Chondrocyte (in vitro differentiated cells): ENCODE data around the gene RIC3. TPM values are rescaled to one million over a fixed set of nuclear protein-coding genes. Genes with fewer than 3 reads are reported as not detected.
A peak's percentile ranks its signal among the peaks of the same experiment; 100 is the strongest.

Source experiments
- DNase-seq: peaks from one replicate; pipeline ENCODE4 v3.0.0; 2021; ENCODE audit warnings: mixed read lengths, low spot score
- H3K27ac Mint-ChIP-seq: one replicate; pipeline ENCODE4 v1.8.0; 2021; ENCODE audit warnings: mild to moderate bottlenecking, moderate library complexity, mixed read lengths; ENCODE audit not compliant: unreplicated experiment
- H3K27me3 Mint-ChIP-seq: 2 replicates; pipeline ENCODE4 v1.8.0; 2021; ENCODE audit warnings: low read depth, mixed read lengths
- H3K36me3 Mint-ChIP-seq: 2 replicates; pipeline ENCODE4 v1.8.0; 2021; ENCODE audit warnings: low read depth, mixed read lengths
- H3K4me1 Mint-ChIP-seq: 2 replicates; pipeline ENCODE4 v1.8.0; 2021; ENCODE audit warnings: low read depth, mild to moderate bottlenecking, mixed read lengths
- H3K4me3 Mint-ChIP-seq: one replicate; pipeline ENCODE4 v1.8.0; 2021; ENCODE audit warnings: mild to moderate bottlenecking, moderate library complexity, mixed read lengths; ENCODE audit not compliant: unreplicated experiment
- H3K9me3 Mint-ChIP-seq: 2 replicates; pipeline ENCODE4 v1.8.0; 2021; ENCODE audit warnings: low read depth, mixed read lengths
- total RNA-seq: library from RNA; stranded (reverse); gene quantifications from 3 replicates; pipeline ENCODE4 v1.2.1, GENCODE V29; 2021
- TF ChIP-seq, protein P1 (sequence below): fragments of 200-600 bp; sonication (generic); IDR thresholded peaks from 2 replicates; pipeline ENCODE4 v1.5.0; 2021; ENCODE audit warnings: antibody characterized with exemption, mild to moderate bottlenecking, moderate library complexity

The RIC3 gene
- total RNA-seq, 1 donor from 2014 or later, result 0.12 TPM

DNA sequence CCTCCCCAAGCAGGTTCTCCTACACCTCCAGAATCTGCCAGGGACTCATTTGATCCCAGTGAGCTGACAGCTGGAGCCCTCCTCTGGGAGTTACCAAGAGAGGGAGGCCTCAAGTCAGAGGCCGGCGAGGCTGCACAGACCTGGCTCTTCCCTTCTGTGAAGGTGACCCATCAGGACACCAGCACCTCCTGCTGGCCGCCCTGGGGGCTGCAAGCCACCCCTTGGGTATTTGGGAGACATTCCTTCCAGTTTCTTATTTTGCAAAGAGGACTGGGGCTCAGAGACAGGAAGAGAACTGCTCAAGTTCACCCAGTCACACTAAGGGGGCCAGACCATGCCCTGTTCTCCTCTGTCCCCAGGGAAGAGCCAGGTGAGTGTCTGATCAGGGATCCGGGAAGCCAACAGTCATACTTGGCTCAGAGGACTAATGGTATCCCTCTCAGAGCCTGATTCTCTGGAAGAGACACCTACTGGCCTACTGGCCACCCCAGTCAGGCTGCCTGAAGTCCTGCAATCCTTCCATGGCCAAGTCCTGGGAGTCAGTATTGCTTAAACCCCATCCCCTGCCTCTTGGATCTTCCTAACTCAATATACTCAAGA, 40.5 kb upstream of the RIC3 start:
- Mint-ChIP-seq H3K4me3 (no peak overlapping the region), H3K27ac (no peak overlapping the region), H3K9me3 (no peaks in the 10 kb centered on the region), H3K4me1 (peaks cover 3% of the 10 kb centered on the region), H3K36me3 (no peaks in the 10 kb centered on the region), H3K27me3 (peaks cover 28% of the 10 kb centered on the region)
- TF ChIP-seq, protein P1, sequence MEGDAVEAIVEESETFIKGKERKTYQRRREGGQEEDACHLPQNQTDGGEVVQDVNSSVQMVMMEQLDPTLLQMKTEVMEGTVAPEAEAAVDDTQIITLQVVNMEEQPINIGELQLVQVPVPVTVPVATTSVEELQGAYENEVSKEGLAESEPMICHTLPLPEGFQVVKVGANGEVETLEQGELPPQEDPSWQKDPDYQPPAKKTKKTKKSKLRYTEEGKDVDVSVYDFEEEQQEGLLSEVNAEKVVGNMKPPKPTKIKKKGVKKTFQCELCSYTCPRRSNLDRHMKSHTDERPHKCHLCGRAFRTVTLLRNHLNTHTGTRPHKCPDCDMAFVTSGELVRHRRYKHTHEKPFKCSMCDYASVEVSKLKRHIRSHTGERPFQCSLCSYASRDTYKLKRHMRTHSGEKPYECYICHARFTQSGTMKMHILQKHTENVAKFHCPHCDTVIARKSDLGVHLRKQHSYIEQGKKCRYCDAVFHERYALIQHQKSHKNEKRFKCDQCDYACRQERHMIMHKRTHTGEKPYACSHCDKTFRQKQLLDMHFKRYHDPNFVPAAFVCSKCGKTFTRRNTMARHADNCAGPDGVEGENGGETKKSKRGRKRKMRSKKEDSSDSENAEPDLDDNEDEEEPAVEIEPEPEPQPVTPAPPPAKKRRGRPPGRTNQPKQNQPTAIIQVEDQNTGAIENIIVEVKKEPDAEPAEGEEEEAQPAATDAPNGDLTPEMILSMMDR, result peak; percentile 65
- peak; percentile 75 for DNase-seq

DNA sequence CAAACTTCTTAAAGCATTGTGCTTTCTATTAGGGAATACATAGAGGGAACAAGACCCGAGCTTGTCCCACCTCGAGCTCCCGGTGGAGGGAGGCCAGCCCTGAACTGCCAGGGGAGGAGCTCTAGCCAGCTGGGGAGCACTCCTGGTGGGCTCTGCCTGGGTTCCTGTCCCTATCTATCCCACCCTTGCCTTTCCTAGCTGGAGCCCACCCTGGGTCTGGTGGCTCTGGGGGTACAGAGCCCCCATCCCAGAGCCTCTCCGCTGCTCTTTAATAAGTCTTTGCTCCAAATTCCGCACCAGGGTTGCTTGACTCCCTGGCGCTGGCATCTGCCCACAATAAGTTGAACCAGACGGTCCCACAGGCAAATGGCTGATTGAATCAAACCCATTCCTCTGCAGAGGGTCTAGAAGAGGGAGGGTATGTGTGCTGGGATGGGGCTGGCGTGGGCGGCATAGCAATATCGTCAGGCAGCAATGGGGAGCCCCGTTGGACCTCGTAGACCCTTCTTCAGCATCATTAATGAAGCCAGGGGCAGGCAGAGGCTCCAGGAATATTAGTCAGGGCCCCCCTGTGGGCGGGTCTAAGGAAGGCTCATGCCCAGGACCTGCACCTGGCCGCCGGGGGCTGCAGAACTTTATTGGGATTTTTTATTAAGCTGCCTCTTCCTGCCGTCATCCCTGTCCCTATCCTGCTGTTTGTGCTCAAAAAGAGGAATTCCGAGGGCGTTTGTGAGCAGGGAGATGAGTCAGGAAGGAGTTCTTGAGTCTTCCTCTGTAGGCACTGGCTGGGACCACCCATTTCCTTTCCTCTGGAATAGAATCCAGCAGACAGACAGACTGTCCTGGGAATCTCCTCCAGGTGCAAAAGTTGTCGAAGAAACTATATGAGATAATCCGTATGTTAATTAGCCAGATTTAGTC, 38.5 kb upstream of the RIC3 start:
- Mint-ChIP-seq H3K27me3 (peaks cover 26% of the 10 kb centered on the region), H3K9me3 (no peaks in the 10 kb centered on the region), H3K36me3 (no peaks in the 10 kb centered on the region), H3K27ac (no peak overlapping the region), H3K4me3 (no peak overlapping the region), H3K4me1 (peaks cover 3% of the 10 kb centered on the region)
- peak; percentile 68 for DNase-seq
- TF ChIP-seq, protein P1, result no peak

DNA sequence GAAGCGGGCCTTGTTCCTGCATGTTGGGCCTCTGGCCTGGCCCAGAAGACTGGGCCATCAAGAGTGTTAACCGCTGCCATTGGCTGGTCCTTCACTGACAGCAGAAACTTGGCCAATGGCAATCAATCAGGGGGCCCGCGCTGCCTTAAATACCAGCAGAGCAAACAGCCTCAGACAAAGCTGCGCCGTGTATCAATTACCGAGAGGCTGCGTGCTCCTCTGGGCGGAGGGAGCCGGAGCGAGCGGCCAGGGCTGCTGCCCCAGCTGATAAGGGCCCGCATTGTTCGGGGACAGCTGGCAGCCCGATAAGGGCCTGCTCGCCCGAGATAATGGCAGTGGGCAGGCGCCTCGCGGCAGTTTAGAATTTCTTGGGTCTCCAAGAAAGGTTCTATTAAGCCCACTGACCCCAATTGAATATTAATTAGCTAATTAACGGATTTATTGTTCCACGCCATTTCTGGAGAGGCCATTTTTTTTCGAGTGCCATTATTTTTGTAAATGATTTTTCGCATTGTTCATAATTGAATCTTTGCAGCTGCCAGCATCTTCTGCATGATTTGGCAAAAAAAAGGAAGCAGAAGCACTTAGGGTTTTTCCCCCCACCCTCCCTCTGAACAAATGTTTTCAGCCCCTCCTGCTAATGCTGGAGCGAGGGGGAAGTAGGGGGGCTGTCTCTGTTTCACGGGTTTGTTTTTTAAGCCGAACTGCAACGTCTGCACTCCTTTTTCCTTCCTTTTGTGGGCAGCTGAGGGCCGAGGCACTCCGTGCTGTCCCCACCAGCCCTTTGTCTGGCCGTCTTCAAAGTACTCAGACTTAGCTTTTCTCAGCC, 37.6 kb upstream of the RIC3 start:
- H3K4me3 Mint-ChIP-seq, result no peak overlapping the region
- H3K36me3 Mint-ChIP-seq, result no peaks in the 10 kb centered on the region
- DNase-seq, result peak; percentile 54
- H3K9me3 Mint-ChIP-seq, result no peaks in the 10 kb centered on the region
- H3K27me3 Mint-ChIP-seq, result peaks cover 30% of the 10 kb centered on the region
- no peak overlapping the region for H3K27ac Mint-ChIP-seq
- TF ChIP-seq, protein P1, result no peak
- peaks cover 3% of the 10 kb centered on the region for H3K4me1 Mint-ChIP-seq

DNA sequence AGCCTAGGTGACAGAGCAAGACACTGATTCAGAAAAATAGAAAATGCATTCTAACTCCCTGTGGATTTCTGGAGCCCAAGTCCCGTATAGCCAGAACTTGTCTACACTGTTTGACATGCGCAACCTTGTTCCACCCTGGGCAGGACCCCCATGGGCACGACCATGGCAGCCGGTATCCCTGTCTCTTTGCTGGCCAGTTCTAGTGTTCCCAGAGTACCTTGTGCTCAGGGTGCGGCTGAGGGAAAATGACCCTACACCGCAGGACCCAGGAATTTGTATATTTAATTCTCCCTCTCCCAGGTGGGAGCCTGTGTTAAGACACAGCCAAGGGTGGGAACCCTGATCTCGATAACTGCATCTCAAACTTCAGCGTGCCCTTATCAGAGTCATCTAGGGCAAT, 36.7 kb upstream of the RIC3 start:
- H3K27ac Mint-ChIP-seq, result no peak overlapping the region
- DNase-seq, result no peak

More for the DNA sequence above, 36.7 kb upstream of the RIC3 start:
- peaks cover 24% of the 10 kb centered on the region for H3K27me3 Mint-ChIP-seq
- no peak overlapping the region for H3K4me3 Mint-ChIP-seq
- no peaks in the 10 kb centered on the region for H3K9me3 Mint-ChIP-seq
- TF ChIP-seq, protein P1, result no peak
- peaks cover 3% of the 10 kb centered on the region for H3K4me1 Mint-ChIP-seq
- no peaks in the 10 kb centered on the region for H3K36me3 Mint-ChIP-seq
